TTC549 (cell line): Measurements from ENCODE around the gene TESK2.
"Not testable (repeated sequence)": the region's sequence is repeated elsewhere in the genome, so short reads cannot be mapped to it uniquely, and the experiment has no call there.

Source experiments
- FAIRE-seq: peaks from 2 replicates; lab custom pipeline; 2012; peaks lifted over from hg19 to GRCh38; lab: Jason Lieb, UNC

The TESK2 gene

GRCh38 chr1:45370575-45370974 lies 120.4 kb downstream of the TESK2 start:
- FAIRE-seq, result no peak

GRCh38 chr1:45365051-45365450 lies 125.9 kb downstream of the TESK2 start:
- no peak for FAIRE-seq

GRCh38 chr1:45364294-45364693 lies 126.7 kb downstream of the TESK2 start:
- FAIRE-seq, result no peak

DNA sequence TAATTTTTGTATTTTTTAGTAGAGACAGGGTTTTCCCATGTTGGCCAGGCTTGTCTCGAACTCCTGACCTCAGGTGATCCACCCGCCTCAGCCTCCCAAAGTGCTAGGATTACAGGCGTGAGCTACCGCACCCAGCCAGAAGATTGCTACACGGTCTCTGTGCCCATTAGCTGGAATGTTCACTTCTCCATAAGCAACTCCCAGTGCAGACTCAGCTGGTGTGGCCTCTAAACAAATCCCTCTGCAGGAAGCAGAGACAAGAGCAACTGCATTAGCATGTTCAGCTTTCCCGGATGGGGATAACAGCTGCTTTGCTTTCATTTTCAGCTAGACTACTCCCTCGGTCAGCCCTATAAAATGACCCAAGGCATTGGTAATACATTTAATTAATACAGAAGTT lies 130.0 kb downstream of the TESK2 start:
- not testable (repeated sequence) for FAIRE-seq

- FAIRE-seq, result peak; percentile 58
These were observed 131.0 kb downstream of the TESK2 start for GRCh38 chr1:45359882-45360513.

DNA sequence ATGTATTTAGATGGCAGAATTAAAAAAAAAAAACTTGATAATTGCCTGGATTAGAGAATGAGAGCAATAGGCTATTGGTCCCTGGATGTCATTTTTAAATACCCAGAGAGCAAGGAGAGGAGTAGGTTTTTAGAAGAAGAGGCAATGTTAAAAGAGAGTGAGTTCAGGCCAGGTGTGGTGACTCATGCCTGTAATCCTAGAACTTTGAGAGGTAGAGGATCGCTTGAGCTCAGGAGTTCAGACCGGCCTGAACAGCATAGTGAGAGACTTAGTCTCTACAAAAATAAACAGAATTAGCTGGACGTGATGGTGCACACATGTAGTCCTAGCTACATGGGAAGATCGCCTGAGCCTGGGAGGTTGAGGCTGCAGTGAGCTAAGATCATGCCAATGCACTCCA lies 134.8 kb downstream of the TESK2 start:
- FAIRE-seq, result no peak

DNA sequence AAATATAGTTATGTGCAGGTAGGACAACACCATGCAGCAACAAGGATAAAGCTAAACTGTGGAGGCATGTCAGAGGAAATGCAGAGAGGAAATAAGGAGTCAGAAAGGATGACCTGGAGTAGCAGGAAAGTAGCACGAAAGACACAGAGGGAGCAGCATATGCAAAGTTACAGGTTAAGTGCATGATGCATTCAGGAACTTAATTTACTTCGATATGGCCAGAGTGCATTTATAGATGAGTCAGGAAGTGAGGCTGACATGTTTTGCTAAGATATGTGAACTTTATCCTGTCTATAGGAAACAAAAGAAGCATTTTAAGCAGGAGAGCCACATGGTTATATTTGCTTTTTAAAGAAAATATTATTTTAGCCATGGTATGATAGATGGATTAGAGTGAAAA lies 135.3 kb downstream of the TESK2 start:
- FAIRE-seq, result no peak

- no peak for FAIRE-seq
These were observed 136.1 kb downstream of the TESK2 start for GRCh38 chr1:45354838-45355237.

GRCh38 chr1:45353685-45354084 lies 137.3 kb downstream of the TESK2 start:
- no peak for FAIRE-seq

DNA sequence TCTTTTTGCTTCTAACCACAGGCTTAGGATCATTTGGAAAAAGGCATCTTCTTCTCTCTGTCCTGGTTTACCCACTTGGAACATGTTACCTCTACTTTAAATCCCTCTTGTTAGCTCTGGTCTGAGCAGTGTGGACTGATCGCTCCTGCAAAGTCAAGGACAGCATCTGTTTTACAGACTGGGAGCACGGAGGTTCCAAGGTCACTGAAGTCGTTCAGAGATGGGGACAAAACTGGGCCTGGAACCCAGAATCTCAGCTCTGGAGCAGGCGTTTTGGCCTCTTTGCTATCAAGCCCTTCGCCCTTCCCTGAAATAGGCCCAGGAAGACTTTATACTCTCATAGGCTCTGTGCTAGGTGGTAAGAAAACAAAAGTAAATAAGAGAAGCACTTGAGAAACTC lies 139.5 kb downstream of the TESK2 start:
- no peak for FAIRE-seq

DNA sequence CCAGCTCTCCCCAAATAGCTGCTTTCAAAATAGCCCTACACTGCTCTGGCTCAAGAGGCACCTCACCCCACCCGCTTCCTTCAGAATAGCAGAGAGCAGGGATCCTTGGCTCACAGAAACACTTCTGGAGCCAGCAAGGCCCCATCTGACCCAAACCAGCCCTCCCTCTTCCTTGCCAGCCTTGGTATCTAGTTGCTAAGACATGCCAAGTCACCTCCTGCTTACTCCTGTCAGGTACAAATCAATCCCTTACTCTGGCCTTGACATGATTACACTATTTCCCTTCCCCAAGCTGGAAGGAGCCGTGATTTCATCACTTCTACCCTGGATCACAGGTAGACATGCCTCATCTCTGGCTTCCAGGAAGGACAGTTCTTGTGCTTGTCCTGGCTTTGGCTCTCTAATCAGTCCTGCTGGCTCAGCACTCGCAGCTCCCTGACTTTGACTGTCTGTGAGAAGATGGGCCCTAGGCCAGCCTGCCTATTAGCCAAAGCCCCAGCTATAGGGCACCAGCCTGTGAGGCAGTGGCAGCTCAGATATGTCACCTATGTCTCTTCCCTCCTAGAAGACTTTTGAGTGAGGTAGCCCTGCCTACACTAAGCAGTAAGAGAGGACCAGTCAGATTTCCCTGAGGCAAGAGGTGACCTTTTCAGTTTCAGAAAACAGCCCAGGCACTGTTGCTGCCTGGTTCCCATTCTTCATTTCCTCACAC lies 141.8 kb downstream of the TESK2 start:
- FAIRE-seq, result no peak

GRCh38 chr1:45348609-45348965 lies 142.4 kb downstream of the TESK2 start:
- no peak for FAIRE-seq

- no peak for FAIRE-seq
These were observed 142.9 kb downstream of the TESK2 start for GRCh38 chr1:45348020-45348419.

GRCh38 chr1:45346473-45346872 lies 144.5 kb downstream of the TESK2 start:
- FAIRE-seq, result no peak

- FAIRE-seq, result no peak
These were observed 145.9 kb downstream of the TESK2 start for GRCh38 chr1:45345014-45345413.

- no peak for FAIRE-seq
These were observed 146.5 kb downstream of the TESK2 start for GRCh38 chr1:45344499-45344898.

GRCh38 chr1:45340816-45341466 lies 150.0 kb downstream of the TESK2 start:
- no peak for FAIRE-seq

- no peak for FAIRE-seq
These were observed 151.0 kb downstream of the TESK2 start, which contains the start of the genes MUTYH and TOE1 for GRCh38 chr1:45339789-45340558. MUTYH (minus strand) TSS chr1:45340440; CDS start chr1:45334505, 5,935 bp downstream. TOE1 (plus strand) TSS chr1:45340170; CDS start chr1:45340253, 83 bp downstream.

- no peak for FAIRE-seq
These were observed 153.2 kb downstream of the TESK2 start for GRCh38 chr1:45337630-45338325.

- no peak for FAIRE-seq
These were observed 155.1 kb downstream of the TESK2 start for GRCh38 chr1:45335855-45336324.

GRCh38 chr1:45334308-45335245 lies 156.4 kb downstream of the TESK2 start:
- no peak for FAIRE-seq
